ENCODE results near the gene ABAT.

DNA sequence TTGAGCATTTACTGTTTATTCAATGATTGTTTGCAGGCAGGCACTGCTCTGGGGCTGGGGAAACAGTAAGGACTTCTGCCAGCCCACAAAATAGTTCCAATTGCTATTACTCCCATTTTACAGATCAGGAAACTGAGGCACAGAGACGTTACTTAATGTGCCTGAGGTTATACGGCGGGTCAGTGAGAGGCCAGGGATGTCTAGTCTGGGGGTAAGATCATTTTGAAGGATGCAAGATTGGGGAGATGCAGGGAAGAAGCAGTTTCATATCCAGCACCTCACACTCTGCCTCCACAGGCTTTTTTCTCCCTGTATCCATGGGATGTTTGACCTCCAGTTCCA lies 46.5 kb downstream of the ABAT start:
- TF ChIP-seq, protein P1, sequence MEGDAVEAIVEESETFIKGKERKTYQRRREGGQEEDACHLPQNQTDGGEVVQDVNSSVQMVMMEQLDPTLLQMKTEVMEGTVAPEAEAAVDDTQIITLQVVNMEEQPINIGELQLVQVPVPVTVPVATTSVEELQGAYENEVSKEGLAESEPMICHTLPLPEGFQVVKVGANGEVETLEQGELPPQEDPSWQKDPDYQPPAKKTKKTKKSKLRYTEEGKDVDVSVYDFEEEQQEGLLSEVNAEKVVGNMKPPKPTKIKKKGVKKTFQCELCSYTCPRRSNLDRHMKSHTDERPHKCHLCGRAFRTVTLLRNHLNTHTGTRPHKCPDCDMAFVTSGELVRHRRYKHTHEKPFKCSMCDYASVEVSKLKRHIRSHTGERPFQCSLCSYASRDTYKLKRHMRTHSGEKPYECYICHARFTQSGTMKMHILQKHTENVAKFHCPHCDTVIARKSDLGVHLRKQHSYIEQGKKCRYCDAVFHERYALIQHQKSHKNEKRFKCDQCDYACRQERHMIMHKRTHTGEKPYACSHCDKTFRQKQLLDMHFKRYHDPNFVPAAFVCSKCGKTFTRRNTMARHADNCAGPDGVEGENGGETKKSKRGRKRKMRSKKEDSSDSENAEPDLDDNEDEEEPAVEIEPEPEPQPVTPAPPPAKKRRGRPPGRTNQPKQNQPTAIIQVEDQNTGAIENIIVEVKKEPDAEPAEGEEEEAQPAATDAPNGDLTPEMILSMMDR (IDR thresholded peaks at IDR 0.05): no peak
- TF ChIP-seq EP300 (IDR thresholded peaks at IDR 0.05) (no peak), POLR2A (IDR thresholded peaks at IDR 0.05) (no peak)
